Neural progenitor cell (in vitro differentiated cells): ENCODE data around the gene ANKLE1. TPM values are rescaled to one million over a fixed set of nuclear protein-coding genes. Genes with fewer than 3 reads are reported as not detected.

Experiments used
- DNase-seq: peaks from one replicate; pipeline ENCODE4 v3.0.0-alpha.2; 2016; ENCODE audit warnings: low spot score
- H2AFZ ChIP-seq: fragments of 200-600 bp; sonication (generic); replicated peaks from 2 replicates; pipeline ENCODE4 v1.6.1; 2016; ENCODE audit warnings: antibody characterized with exemption
- H3F3A ChIP-seq: fragments of 200-600 bp; sonication (generic); 2 replicates; pipeline ENCODE4 v1.6.1; 2016; ENCODE audit warnings: antibody characterized with exemption, low read depth
- H3K27ac ChIP-seq: fragments of 200-600 bp; sonication (generic); 2 replicates; pipeline ENCODE4 v1.5.1; 2016; ENCODE audit warnings: mild to moderate bottlenecking
- H3K27me3 ChIP-seq: fragments of 200-600 bp; sonication (generic); 2 replicates; pipeline ENCODE4 v1.6.1; 2016; ENCODE audit warnings: mild to moderate bottlenecking, moderate library complexity
- H3K36me3 ChIP-seq: fragments of 200-600 bp; sonication (generic); 2 replicates; pipeline ENCODE4 v1.5.1; 2016
- H3K4me1 ChIP-seq: fragments of 200-600 bp; sonication (generic); 2 replicates; pipeline ENCODE4 v1.6.1; 2016; ENCODE audit warnings: mixed run types
- H3K4me2 ChIP-seq: fragments of 200-600 bp; sonication (generic); 2 replicates; pipeline ENCODE4 v1.6.1; 2016
- H3K4me3 ChIP-seq: fragments of 200-600 bp; sonication (generic); 2 replicates; pipeline ENCODE4 v1.5.1; 2016
- H3K79me2 ChIP-seq: fragments of 200-600 bp; sonication (generic); 2 replicates; pipeline ENCODE4 v1.6.1; 2016; ENCODE audit warnings: low read depth
- H3K9ac ChIP-seq: fragments of 200-600 bp; sonication (generic); 2 replicates; pipeline ENCODE4 v1.6.1; 2016
- H3K9me3 ChIP-seq: fragments of 200-600 bp; sonication (generic); 2 replicates; pipeline ENCODE4 v1.5.1; 2016; ENCODE audit warnings: low read depth
- H4K20me1 ChIP-seq: fragments of 200-600 bp; sonication (generic); 2 replicates; pipeline ENCODE4 v1.6.1; 2016; ENCODE audit warnings: low read depth
- H3K27ac Mint-ChIP-seq: 3 replicates; pipeline ENCODE4 v1.8.0; 2021; ENCODE audit warnings: mixed read lengths
- H3K27me3 Mint-ChIP-seq: 2 replicates; pipeline ENCODE4 v1.8.0; 2022; ENCODE audit warnings: low read depth, mild to moderate bottlenecking, inconsistent platforms, moderate library complexity, mixed read lengths; ENCODE audit not compliant: insufficient read depth
- H3K36me3 Mint-ChIP-seq: 3 replicates; pipeline ENCODE4 v1.8.0; 2021; ENCODE audit warnings: mixed read lengths
- H3K4me1 Mint-ChIP-seq: 3 replicates; pipeline ENCODE4 v1.8.0; 2021; ENCODE audit warnings: mixed read lengths
- H3K4me3 Mint-ChIP-seq: 3 replicates; pipeline ENCODE4 v1.8.0; 2021; ENCODE audit warnings: mild to moderate bottlenecking, moderate library complexity, mixed read lengths
- H3K9me3 Mint-ChIP-seq: 3 replicates; pipeline ENCODE4 v1.8.0; 2020; ENCODE audit warnings: mixed read lengths
- CTCF ChIP-seq: fragments of 200-600 bp; sonication (generic); IDR thresholded peaks from 2 replicates; pipeline ENCODE4 v1.5.1; 2017; ENCODE audit warnings: antibody characterized with exemption, mild to moderate bottlenecking
- EZH2 ChIP-seq: fragments of 200-600 bp; sonication (generic); IDR thresholded peaks from 2 replicates; pipeline ENCODE4 v1.6.1; 2017; ENCODE audit warnings: antibody characterized with exemption, mild to moderate bottlenecking, moderate library complexity
- EZH2phosphoT487 ChIP-seq: fragments of 200-600 bp; sonication (generic); IDR thresholded peaks from 2 replicates; pipeline ENCODE4 v1.6.1; 2017; ENCODE audit warnings: antibody characterized with exemption
- total RNA-seq: library from RNA; depleted of rRNA; stranded (reverse); fragments of >200 nt; gene quantifications from 2 replicates; pipeline ENCODE4 v1.2.3, GENCODE V29; 2015; ENCODE audit warnings: low replicate concordance

The ANKLE1 gene
- total RNA-seq, 1 donor from 2014 or later = 2.3 TPM

- Histone ChIP-seq H3K79me2 (no peaks in the 10 kb centered on the region), H3K36me3 (no peaks in the 10 kb centered on the region), H3K27ac (no peak overlapping the region), H2AFZ (no peak overlapping the region), H3K4me1 (no peaks in the 10 kb centered on the region), H3F3A (no peaks in the 10 kb centered on the region), H3K4me3 (no peak overlapping the region), H3K9me3 (no peaks in the 10 kb centered on the region), H3K9ac (no peak overlapping the region), H4K20me1 (no peaks in the 10 kb centered on the region), H3K4me2 (no peak overlapping the region), H3K27me3 (no peaks in the 10 kb centered on the region)
- Mint-ChIP-seq H3K27me3 (peaks cover 8% of the 10 kb centered on the region), H3K4me3 (no peak overlapping the region), H3K36me3 (no peaks in the 10 kb centered on the region), H3K27ac (no peak overlapping the region), H3K4me1 (peaks cover 3% of the 10 kb centered on the region), H3K9me3 (no peaks in the 10 kb centered on the region)
- no peak for DNase-seq
- TF ChIP-seq EZH2phosphoT487 (no peak), CTCF (no peak), EZH2 (no peak)
Observed at GRCh38 chr19:17255150-17255621, 26.5 kb upstream of the ANKLE1 start.

GRCh38 chr19:17256130-17256529 is 25.6 kb upstream of the ANKLE1 start:
- no peak overlapping the region for H2AFZ ChIP-seq
- H3K9me3 Mint-ChIP-seq = no peaks in the 10 kb centered on the region
- no peaks in the 10 kb centered on the region for H3K9me3 ChIP-seq
- H3K4me2 ChIP-seq = no peak overlapping the region
- H4K20me1 ChIP-seq = no peaks in the 10 kb centered on the region
- no peaks in the 10 kb centered on the region for H3K36me3 Mint-ChIP-seq
- H3K36me3 ChIP-seq = no peaks in the 10 kb centered on the region
- no peak overlapping the region for H3K4me3 Mint-ChIP-seq
- no peaks in the 10 kb centered on the region for H3K79me2 ChIP-seq
- no peak for DNase-seq
- TF ChIP-seq EZH2 (no peak), CTCF (no peak), EZH2phosphoT487 (no peak)
- no peak overlapping the region for H3K27ac Mint-ChIP-seq
- no peaks in the 10 kb centered on the region for H3F3A ChIP-seq
- no peak overlapping the region for H3K9ac ChIP-seq
- H3K4me3 ChIP-seq = no peak overlapping the region
- H3K27me3 Mint-ChIP-seq = peaks cover 9% of the 10 kb centered on the region
- no peaks in the 10 kb centered on the region for H3K4me1 ChIP-seq
- H3K27me3 ChIP-seq = no peaks in the 10 kb centered on the region
- H3K4me1 Mint-ChIP-seq = peaks cover 9% of the 10 kb centered on the region
- H3K27ac ChIP-seq = no peak overlapping the region

GRCh38 chr19:17259118-17259780 is 22.5 kb upstream of the ANKLE1 start:
- TF ChIP-seq EZH2phosphoT487 (no peak), CTCF (no peak), EZH2 (no peak)
- no peaks in the 10 kb centered on the region for H4K20me1 ChIP-seq
- H2AFZ ChIP-seq = no peak overlapping the region
- Mint-ChIP-seq H3K4me3 (no peak overlapping the region), H3K4me1 (peaks cover 16% of the 10 kb centered on the region), H3K27me3 (peaks cover 10% of the 10 kb centered on the region), H3K36me3 (no peaks in the 10 kb centered on the region), H3K9me3 (no peaks in the 10 kb centered on the region), H3K27ac (no peak overlapping the region)
- H3K27ac ChIP-seq = no peak overlapping the region
- H3K79me2 ChIP-seq = no peaks in the 10 kb centered on the region
- H3K9ac ChIP-seq = no peak overlapping the region
- no peak overlapping the region for H3K4me3 ChIP-seq
- no peak overlapping the region for H3K4me2 ChIP-seq
- no peaks in the 10 kb centered on the region for H3K36me3 ChIP-seq
- no peak for DNase-seq
- no peaks in the 10 kb centered on the region for H3K4me1 ChIP-seq
- H3K27me3 ChIP-seq = no peaks in the 10 kb centered on the region
- no peaks in the 10 kb centered on the region for H3K9me3 ChIP-seq
- H3F3A ChIP-seq = no peaks in the 10 kb centered on the region
